ENCODE measurements around the gene ZNF91.

DNA sequence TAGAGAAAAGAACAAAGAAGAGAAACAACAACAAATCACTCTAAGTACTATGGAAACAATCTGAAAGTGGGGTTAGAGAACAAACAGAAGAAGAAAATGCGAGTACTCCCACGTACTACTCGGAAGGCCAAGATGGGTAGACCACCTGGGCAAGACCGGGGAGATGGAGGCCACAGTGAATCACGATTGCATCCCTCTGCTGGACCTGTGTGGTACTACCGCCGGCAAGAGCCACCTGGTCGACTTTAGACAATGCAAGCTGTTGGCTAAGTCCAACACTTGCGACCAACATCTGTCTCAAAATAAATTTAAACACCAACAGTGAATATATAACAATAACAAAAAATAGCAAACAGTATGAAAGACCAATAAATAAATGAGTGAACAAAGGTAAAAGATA is 45.5 kb upstream of the ZNF91 start:
- TF ChIP-seq CTCF (IDR thresholded peaks at IDR 0.05; ENCODE audit: low read length) (peak; percentile 49), EZH2phosphoT487 (IDR thresholded peaks at IDR 0.05; ENCODE audit: low read length) (no peak)

All from MM.1S (cell line).